NCI-H526 treated with DMSO at 0.1 percent for 48 hours (cell line): Measurements from ENCODE around the gene FARS2.

Source experiments
- DNase-seq: peaks from one replicate; lab custom pipeline; 2025; lab: John Stamatoyannopoulos, UW

Gene FARS2

DNA sequence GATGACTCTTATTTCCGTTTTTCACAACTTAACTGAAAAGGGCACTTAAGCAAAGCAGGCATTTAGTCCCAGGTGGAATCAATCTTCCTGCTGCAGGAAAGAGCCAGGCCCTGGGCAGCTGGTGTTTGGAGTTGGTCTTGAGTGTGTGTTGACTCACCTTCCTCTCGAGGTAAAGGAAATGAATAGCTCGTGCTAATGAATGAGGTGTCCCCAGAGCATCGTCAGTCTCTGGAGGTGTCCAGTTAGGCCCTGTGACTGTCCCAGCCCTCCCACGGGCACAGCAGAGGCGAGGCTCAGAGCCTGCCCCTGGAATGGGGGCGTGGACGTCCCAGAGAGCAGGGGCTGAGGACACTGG is 467.7 kb downstream of the FARS2 start:
- DNase-seq, result no peak

DNA sequence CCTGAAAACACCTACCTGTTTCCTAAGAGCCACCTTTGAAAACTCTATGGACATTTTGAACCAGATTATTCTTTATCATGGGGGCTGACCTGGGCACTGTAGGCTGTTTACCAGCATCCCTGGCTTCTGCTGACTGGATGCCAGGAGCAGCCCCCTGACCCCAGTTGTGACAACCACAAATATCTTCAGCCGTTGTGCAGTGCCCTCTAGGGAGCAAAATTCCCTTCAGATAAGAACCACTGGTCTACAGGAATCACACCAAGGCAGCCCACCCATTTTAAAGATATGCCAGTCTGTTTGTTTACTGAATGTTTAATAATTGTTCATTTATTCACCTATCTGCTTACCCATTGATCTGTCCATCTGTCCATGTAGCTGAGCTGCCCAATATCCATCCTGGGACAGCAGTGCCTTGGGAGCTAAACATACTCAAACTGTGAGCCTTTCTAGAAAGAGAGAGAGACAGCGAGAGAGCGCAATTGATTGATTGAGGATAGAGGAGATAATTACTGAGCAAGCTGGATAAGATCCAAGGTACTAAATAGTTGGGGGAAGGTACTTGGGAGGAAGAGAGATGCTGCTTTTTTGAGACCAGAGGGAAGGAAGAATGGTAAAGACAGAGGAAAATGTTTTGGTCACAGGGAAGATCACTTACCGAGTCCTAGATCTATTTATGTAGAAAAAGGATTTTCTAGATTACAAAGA is 468.7 kb downstream of the FARS2 start:
- no peak for DNase-seq

DNA sequence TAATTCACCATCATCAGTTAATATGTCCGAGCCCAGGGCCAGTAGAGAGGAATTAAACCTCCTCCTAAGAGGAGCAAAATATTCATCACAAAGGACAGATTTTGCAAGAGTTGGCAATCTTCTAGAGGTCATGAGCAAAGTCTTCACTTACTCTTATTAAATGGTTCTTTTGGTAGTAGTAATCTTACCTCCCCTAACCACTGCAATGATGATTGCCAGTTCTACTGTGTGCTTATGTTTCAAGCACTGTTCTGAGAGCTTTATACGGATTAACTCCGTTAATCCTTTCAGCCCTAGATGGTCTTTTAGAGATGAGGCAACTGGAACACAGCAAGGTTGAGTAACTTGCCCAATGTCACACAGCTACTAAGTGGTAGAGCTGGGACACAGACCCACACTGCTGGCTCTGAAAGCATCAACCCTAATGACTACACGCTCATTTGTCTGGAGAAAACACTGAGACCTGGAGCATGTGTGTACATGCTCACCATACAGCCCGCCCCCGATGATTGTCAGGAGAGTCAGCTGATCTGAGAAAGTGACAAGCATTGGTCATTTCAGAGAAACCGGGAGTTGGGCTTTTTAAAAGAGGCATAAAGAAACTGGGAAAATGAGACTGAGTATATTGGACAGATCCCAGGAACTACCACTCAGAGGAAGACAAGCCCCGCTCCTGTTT is 469.4 kb downstream of the FARS2 start:
- no peak for DNase-seq

DNA sequence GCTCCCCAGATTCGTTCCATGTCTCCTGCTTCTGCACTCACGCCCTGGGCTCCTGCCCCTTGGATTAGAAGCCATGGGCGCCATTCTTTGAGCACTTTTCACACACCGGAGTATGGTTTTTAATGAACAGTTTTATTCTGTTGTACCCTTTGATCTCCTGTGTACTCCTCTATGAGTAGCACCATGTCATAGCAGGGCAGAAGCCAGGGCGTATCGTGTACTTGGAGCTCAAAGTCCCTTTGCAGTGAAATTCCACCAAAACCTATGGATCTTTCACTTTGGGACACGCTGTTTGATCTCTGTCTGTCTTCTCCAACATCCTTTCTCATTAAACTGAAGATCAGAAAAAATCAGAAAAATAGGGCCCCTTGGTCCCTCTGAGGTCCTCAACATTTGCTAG is 470.1 kb downstream of the FARS2 start:
- DNase-seq, result no peak

DNA sequence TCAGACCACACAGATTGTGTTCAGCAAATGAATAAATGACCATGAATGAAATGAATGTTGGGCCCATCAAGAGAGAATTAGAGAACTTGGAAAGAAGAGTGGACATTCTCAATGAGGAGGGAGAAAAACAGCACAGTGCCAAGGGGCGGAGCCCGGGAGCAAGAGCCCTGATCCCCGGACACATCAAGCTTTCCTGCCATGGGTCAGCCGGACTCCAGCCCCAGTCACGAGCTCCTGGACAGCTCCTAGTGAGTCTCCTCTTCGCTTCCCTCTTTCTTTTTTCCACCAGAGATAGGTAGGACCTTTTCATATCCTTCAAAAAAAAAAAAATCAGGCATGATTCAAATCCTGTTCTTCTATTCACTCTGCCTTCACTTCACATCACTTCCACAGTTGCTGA is 471.2 kb downstream of the FARS2 start:
- no peak for DNase-seq

DNA sequence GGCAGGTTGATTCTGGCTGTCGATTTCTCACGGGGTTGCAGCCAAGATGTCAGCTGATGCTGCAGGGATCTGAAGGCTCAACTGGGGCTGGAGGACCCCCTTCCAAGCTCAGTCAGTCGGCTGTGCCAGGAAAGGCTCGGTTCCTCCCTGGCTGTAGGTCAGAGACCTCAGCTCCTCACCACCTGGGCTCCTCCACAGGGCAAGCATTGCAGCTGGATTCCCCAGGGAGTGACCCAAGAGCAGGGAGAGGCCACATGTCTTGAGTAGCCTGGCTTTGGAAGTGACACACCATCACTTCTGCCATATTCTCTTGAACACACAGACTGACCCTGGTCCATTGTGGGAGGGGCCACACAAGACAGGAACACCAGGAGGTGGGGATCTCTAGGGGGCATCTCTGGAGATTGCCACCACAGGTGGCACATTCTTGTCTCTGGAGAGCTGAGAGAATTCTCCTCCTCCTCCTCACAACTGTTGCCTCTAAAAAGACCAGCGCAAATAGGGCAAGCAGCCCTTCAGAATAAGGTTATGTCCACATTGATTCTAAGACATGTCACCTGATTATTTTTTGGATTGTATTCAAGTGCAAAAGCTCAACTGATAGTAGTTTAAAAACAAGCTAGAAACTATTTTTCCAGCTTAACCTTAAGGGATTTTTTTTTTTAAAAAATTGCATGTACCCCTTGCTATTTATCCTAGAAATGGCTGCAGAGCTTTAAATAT is 474.9 kb downstream of the FARS2 start:
- DNase-seq, result no peak

DNA sequence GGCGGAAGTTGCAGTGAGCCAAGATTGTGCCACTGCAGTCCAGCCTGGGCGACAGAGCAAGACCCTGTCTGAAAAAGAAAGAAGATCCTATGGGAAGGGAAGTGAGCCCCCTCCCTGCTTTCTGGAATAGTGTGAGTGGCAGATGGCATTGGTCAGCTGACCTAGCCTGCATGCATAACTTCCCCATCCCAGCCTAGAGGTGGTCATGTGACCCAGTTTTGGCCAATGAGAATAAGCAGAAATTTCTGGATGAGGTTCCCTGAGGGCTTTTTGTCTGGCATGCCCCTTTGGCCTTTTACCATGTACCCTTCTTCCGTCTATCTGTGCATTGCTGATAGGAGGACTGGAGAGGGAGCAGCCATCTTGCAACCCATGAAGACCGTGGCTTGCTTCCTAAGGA is 476.1 kb downstream of the FARS2 start:
- DNase-seq, result no peak

DNA sequence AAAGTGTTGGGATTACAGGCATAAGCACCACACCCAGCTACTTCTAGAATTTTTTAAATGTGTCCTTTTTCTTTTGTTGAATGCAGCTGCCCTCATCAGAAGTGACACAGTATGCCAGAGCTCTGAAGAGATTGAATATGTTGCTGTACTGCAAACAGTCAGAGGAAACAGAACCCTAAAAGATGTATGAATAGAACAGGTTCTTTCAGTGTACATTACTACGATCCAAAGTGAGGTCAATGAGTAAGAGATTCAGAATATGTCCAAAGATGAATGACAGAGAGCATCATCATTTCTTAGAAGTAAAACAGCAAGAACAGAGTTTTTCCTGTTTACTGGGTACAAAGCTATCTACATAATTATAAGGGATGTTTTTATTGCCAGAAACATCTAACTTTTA is 476.9 kb downstream of the FARS2 start:
- DNase-seq, result no peak

DNA sequence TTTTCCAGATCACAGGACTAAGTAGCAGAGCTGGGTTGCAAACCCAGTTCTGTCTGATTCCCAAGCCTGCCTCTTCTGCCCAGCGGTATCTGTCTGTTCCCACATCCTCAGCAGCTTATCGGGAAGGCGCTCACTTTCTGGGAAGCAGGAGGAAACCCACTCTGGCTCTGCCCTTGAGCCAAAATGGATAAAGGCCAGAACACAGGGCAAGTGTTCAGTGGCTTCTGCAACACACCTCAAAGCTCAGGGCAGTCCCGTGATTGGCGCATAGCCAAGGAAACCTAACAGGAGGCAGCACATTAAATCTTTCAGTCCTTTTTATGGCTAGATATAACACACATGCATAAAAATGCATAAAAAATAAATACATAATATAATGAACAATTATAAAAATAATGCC is 483.2 kb downstream of the FARS2 start:
- DNase-seq, result no peak

DNA sequence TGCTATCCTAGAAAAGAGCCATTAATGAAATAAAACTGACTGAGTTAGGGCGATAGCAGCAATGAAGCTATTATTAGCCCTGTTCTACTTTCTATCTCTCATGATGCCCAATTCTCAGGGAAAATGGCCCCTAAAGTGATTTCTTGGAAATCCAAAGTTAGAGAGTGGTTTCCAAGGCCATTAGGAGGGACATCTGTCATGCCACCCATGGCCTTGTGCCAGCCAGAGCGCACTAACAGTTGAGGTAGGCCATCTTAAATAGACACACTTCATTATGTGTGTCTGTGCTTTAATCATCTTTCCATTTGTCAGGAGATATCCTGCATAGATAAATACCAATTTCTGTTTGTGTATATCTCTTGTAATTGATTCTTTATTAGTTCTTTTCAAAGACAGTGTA is 483.8 kb downstream of the FARS2 start:
- no peak for DNase-seq

DNA sequence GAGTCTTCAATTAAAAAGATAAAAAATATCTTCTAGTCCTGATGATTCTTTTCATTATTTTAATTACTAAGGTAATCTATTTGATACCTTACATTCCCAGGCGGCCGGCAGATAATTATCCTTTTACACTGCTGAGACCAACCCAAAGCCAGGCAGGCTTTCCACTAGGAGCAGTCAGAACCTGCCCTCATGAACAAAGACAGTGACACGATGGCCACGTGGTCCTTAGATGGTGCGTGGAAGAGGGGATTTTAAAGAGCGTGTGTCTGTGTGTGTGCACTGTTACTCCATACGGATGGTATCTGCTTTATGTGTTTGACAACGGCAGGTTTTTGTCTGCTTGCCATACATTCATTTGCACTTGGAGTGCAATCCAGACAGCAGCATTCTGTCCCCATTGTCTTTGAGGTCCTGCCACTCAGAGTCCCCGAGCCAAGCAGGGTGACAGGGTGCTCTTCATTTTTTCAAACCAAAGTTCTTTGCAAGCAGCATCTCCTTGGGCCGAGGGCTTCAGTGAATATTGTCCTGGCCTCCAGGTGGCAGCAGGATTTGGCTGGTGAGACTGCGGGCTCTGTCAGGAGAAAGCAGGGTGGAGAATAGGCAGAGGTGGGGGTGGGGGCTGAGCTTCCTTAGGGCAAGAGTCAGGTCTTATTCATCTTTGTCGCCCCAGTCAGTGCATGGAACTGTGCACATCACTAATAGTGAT is 484.9 kb downstream of the FARS2 start:
- no peak for DNase-seq

DNA sequence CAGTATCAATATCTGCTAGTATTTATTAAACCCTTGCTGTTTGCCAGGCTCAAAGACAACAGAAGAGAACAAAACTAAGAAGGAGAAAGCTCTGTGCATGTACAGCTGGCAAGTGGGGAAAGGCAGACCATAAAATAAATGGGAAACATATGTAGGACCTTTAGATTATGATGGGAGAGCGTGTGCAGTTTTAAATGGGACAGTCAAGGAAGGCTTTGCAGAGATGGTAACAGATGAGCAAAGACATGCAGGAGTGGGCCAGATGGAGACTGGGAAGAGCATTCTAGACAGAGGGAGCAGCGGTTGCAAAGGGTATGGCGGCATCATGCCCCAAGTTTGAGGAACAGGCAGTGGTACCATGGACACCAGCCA is 485.4 kb downstream of the FARS2 start:
- DNase-seq, result no peak

DNA sequence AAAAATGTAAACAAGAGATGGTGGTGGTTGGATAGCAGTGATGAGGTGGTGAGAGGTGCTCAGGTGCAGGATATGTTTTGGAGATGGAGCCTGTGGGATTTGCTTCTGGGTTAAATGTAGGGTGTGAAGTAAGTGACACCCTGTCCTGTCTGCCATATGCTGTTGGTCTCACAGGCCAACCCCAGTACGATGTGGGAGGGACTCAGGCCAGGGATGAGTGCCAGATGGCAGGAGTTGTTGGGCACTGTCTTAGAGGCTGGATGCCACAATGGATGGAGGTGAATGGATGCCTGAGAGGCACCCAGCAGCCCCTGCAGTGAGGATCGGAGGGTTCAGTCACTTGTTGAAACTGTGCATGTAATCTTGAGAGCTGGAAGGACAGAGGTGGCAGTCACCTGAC is 486.1 kb downstream of the FARS2 start:
- DNase-seq, result no peak

DNA sequence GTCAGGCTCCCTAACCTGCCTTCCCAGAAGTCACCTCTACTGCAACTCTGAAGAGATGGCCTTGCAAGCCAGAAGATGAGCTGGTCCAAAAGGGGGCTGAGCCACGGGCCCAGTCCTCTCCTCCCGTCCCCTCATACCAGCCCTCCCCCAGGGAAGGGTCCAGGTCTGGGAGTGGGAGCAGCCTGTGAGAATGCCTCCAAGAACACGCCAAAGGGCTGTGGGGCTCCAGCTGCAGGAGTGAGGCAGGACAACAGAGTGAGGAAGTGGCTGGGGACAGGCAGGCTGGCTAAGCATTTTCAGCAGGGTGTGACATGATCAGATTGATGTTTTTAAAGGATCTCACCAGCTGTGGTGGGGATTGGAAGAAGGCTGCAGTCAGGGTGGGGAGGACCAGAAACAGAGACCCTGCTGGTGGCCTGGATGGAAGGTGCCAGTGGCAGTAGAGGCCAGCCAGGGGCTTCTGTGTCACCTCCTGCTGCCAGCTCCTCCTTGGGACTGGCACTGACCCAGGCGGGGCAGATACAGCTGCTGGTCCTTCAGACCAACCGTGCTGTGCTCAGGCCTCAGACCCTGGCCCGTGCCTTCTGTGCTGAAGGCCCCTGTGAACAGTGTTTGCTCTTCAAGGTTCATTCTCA is 487.8 kb downstream of the FARS2 start:
- no peak for DNase-seq

DNA sequence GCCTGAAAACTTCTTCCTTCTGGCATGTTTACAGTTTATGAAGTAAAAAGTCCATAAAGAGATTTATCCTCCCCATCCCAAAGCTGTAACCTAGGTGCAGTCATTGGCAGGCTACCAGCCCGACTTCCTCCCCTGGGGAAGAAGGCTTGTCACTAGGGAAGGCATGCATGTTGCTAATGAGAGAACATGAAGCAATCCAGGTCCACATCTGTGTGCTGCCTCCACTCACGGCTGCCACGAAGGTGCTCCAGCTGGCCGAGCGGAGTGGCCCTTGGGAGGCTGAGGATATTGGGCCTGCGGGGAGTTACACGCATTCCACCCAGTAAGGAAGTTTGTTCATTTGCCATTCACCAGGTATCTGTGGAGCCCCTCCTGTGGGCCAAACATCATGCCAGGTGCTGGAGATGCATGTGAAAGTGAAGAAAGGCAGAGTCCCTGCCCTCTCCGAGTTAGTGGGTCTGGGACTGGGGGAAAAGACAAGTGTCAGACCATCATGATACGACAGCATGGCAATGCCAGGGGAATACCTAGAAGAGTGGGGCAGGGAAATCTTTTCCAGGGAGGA is 488.4 kb downstream of the FARS2 start:
- no peak for DNase-seq

DNA sequence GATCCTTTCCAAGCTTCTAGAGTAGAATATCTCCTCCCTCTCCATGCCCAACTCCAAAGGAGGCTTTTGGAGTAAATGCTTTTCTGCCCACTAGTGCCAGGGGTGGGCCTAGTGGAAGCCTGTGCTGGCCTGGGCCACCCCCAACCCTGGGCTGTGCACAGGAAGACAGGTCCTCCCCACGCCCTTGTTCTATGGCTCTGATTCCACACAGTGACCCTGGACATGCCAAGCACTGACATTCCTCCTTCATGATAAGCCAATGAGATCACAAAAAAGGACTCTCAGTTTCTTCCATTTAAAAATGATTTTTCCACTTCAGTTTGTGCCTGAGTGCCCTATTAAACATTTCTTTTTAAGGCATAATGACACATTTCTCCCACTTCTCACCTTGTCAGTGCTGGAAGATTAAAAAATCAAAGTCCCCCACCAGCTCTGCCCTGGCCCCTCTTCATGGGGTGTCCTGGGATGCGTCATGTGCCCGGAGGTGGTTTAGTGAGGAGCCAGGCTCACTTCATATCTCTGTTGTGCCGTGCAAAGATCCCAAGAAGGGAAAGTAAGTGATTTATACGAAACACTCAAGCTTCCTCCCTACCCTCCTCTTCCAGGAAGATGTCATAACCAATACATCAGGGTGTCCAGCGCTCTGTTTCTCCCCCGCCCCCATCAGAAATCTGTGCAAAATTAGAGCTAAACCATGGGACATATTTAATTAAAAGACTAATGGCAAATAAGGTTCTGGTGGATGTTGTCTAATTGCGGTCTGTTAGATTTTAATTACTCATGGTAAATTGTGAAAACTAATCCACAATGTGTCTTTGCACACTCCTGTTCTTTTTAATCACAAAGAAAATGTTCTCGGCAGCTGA is 490.4 kb downstream of the FARS2 start:
- DNase-seq, result no peak

DNA sequence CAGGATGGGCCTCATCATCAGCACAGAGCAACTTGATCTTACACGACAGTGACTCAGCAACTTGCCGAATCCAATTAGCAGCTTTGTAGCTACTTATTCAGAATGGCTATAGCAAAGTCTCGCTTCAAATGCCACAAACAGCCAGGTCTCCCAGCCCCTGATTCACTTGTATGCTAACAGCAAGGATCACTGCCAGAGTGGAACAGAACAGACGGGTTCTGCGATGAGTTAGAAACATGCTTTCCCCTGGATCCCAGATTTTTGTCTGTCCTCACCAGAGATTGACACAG is 491.0 kb downstream of the FARS2 start:
- DNase-seq, result no peak

DNA sequence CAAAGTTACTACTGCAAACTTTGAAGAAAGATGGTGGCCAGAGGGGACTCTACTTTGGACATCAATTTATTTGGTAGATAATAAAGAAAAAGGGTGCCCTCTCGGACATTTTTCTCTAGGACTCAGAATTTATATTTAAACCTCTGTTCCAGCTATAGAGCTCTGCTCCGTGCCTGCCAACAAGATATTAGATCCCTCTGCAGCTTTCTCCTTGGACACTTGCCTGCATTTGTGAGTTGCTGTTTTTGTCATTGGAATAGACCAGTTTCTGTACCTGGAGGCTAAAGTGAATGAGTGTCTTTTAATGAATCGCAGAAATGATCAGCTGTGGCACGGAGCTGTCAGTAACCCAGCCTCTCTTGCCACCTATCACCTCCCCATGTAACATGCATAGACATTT is 491.9 kb downstream of the FARS2 start:
- DNase-seq, result no peak

DNA sequence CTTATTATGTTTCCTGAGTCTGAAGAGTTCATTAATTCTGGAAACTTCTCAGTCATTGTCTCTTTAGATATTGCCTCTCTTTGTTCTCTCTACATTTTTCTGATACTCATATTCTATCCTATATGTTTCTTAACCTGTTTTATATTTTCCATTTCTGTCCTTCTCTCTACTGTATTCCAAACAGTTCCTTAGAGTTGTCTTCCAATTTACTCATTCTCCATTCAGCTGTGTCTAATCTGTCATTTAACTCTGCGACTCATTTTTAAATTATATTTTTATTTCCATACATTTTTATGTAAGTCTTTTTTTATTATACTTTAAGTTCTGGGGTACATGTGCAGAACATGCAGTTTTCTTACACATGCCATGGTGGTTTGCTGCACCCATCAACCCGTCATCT is 493.6 kb downstream of the FARS2 start:
- DNase-seq, result no peak

DNA sequence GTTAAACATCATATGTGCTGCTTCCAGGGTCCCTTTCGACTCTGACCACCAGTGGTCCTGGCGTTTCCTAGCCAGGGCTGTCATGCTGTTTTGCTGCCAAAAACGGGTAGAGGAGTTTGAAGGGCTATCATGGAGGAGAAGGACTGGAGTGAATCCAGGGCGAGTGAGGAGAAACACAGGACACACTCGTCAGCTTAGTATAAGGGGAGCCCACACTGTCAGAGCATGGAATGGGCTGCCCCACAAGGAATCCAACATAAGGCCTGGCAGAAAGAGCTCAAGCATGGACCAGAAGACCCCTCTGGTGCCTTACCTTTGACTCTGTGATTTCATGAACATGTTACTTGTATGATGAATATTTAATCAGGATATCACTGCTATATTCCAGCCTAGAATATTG is 498.3 kb downstream of the FARS2 start:
- no peak for DNase-seq

DNA sequence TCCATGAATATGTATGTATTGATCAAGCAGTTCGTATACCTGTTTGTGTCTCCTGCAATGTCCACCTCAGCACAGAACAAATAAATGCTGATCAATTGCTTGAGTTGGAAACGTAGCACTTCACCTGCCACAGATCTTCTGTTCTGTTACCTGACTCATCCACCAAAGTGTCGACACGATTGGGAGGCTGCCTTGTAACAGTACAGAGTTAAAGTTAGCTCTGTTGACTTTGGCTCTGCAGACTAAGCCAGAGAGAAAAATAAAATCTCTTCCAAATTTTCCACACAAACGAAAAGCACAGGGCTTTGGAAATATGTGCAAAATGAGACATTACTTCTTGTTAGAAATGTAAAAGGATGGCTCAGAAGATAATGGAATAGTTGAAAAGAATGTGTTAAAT is 500.1 kb downstream of the FARS2 start:
- DNase-seq, result no peak
